Mesothelial cell of epicardium (in vitro differentiated cells): ENCODE data around the gene CTTN. TPM values are rescaled to one million over a fixed set of nuclear protein-coding genes. Genes with fewer than 3 reads are reported as not detected.

ENCODE experiments used
- DNase-seq, 2 experiments: peaks; one replicate each; pipeline ENCODE4 v3.0.0; 2021; ENCODE audit warnings: low spot score in 2 of 2; ENCODE audit not compliant: unreplicated experiment in 2 of 2
- H3K27ac Mint-ChIP-seq: 2 replicates; pipeline ENCODE4 v1.8.0; 2021; ENCODE audit warnings: mixed read lengths
- H3K27me3 Mint-ChIP-seq: 2 replicates; pipeline ENCODE4 v1.8.0; 2021; ENCODE audit warnings: low read depth, mixed read lengths
- H3K36me3 Mint-ChIP-seq: 2 replicates; pipeline ENCODE4 v1.8.0; 2021; ENCODE audit warnings: mixed read lengths
- H3K4me1 Mint-ChIP-seq: 2 replicates; pipeline ENCODE4 v1.8.0; 2021; ENCODE audit warnings: mixed read lengths
- H3K4me3 Mint-ChIP-seq: 2 replicates; pipeline ENCODE4 v1.8.0; 2021; ENCODE audit warnings: mild to moderate bottlenecking, moderate library complexity, mixed read lengths
- H3K9me3 Mint-ChIP-seq: 2 replicates; pipeline ENCODE4 v1.8.0; 2021; ENCODE audit warnings: mixed read lengths
- CTCF ChIP-seq: fragments of 200-600 bp; sonication (generic); IDR thresholded peaks from one replicate; pipeline ENCODE4 v1.5.0; 2021; ENCODE audit warnings: antibody characterized with exemption; ENCODE audit not compliant: unreplicated experiment
- total RNA-seq: library from RNA; stranded (reverse); gene quantifications from 3 replicates; pipeline ENCODE4 v1.2.1, GENCODE V29; 2021

Gene CTTN
- total RNA-seq, 1 donor from 2014 or later, result 318 TPM

DNA sequence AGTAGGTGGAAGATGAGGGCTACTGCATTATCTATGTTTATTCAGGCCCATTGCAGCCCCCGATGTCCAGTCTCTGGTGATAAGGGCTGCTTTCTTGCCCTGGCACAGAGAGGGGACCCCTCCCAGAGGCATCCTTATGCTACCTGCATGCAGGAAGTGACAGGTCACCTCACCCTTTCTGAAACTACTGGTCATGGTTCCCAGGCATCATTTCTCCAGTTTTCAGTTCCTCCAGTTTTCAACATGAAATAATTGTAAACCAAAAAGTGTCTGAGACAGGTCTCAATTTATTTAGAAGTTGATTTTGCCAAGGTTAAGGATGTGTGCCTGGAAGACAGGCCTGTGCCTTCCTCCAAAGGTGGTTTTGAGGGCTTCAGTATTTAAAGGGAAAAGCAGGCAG lies 57.0 kb downstream of the CTTN start:
- Mint-ChIP-seq H3K27ac (no peak overlapping the region), H3K4me3 (no peak overlapping the region), H3K9me3 (peaks cover 1% of the 10 kb centered on the region), H3K36me3 (no peaks in the 10 kb centered on the region), H3K4me1 (no peaks in the 10 kb centered on the region), H3K27me3 (no peaks in the 10 kb centered on the region)
- no peak for DNase-seq
- TF ChIP-seq CTCF, result no peak

- Mint-ChIP-seq H3K27me3 (no peaks in the 10 kb centered on the region), H3K4me3 (no peak overlapping the region), H3K27ac (no peak overlapping the region), H3K4me1 (no peaks in the 10 kb centered on the region), H3K36me3 (no peaks in the 10 kb centered on the region), H3K9me3 (no peaks in the 10 kb centered on the region)
- no peak for TF ChIP-seq CTCF
- no peak for DNase-seq
These were observed 58.7 kb downstream of the CTTN start for GRCh38 chr11:70456921-70457532.

GRCh38 chr11:70458736-70459135 lies 60.4 kb downstream of the CTTN start:
- Mint-ChIP-seq H3K9me3 (no peaks in the 10 kb centered on the region), H3K4me1 (no peaks in the 10 kb centered on the region), H3K36me3 (no peaks in the 10 kb centered on the region), H3K4me3 (no peak overlapping the region), H3K27me3 (no peaks in the 10 kb centered on the region), H3K27ac (no peak overlapping the region)
- no peak for TF ChIP-seq CTCF
- DNase-seq, result no peak

DNA sequence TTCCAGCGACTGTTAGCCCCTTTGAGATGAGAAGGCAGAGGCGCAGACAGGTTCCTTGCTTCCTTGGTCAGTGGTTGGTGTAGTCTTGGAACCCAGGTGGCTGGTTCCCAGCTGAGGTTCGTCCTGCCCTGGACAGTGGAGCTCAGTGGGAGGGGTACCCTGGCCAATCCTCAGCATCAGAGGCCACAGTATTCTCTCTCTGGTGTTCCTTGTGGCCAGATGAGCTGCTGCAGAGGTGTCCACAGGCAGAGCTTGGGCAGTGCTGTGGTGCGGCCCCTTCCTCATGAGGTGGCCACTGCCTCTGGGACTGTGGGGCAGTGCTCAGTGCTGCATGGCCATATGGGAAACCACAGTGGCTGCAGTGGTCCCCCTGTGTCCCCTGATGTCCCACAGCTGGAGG lies 61.8 kb downstream of the CTTN start:
- no peaks in the 10 kb centered on the region for H3K9me3 Mint-ChIP-seq
- DNase-seq, result no peak
- H3K36me3 Mint-ChIP-seq, result no peaks in the 10 kb centered on the region
- no peak overlapping the region for H3K27ac Mint-ChIP-seq
- H3K4me3 Mint-ChIP-seq, result no peak overlapping the region
- no peak for TF ChIP-seq CTCF
- H3K27me3 Mint-ChIP-seq, result no peaks in the 10 kb centered on the region
- H3K4me1 Mint-ChIP-seq, result peaks cover 2% of the 10 kb centered on the region

- no peak overlapping the region for H3K27ac Mint-ChIP-seq
- no peak for TF ChIP-seq CTCF
- peaks cover 2% of the 10 kb centered on the region for H3K27me3 Mint-ChIP-seq
- H3K36me3 Mint-ChIP-seq, result no peaks in the 10 kb centered on the region
- no peak overlapping the region for H3K4me3 Mint-ChIP-seq
- H3K4me1 Mint-ChIP-seq, result peaks cover 2% of the 10 kb centered on the region
- DNase-seq, result no peak
- H3K9me3 Mint-ChIP-seq, result no peaks in the 10 kb centered on the region
These were observed 62.6 kb downstream of the CTTN start for GRCh38 chr11:70460964-70461363.

GRCh38 chr11:70462818-70463477 lies 64.6 kb downstream of the CTTN start:
- Mint-ChIP-seq H3K27me3 (peaks cover 3% of the 10 kb centered on the region), H3K4me3 (no peak overlapping the region), H3K9me3 (no peaks in the 10 kb centered on the region), H3K27ac (no peak overlapping the region), H3K36me3 (no peaks in the 10 kb centered on the region), H3K4me1 (peaks cover 2% of the 10 kb centered on the region)
- no peak for TF ChIP-seq CTCF
- no peak for DNase-seq
